ENCODE data around the gene CDCA7L. TPM values are rescaled to one million over a fixed set of nuclear protein-coding genes. Genes with fewer than 3 reads are reported as not detected.
"Not testable (repeated sequence)": the region's sequence is repeated elsewhere in the genome, so short reads cannot be mapped to it uniquely, and the experiment has no call there.

Gene CDCA7L
- total RNA-seq, 1 donor from 2014 or later = 14.7 TPM

DNA sequence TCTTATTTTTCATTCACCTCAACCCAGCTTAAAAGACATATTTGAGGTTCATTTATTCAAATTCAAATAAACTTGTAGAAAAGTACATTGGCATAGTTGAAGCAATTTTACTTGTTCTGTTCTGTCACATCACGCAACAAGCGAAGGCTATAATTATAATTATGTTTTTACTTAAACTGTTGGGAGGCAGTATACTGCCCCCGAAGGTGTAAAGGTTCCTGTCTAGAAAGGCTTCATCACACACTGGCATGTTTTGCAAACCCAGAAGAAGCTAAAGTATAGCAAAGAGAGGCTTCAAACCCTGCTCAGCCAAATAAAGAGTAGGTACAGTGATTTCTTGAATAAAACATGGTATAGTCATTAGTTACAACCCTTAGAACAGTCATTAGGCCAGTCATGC lies 62.6 kb downstream of the CDCA7L start:
- Histone ChIP-seq H3K4me3 (ENCODE audit: low read depth, low read length) (no peak overlapping the region), H3K27me3 (ENCODE audit: control insufficient read depth, insufficient read depth, low read length) (no peaks in the 10 kb centered on the region), H3K36me3 (ENCODE audit: control insufficient read depth, insufficient read depth, low read length) (no peaks in the 10 kb centered on the region)
- DNase-seq (ENCODE audit: low read depth) = no peak
- TF ChIP-seq, protein P1, sequence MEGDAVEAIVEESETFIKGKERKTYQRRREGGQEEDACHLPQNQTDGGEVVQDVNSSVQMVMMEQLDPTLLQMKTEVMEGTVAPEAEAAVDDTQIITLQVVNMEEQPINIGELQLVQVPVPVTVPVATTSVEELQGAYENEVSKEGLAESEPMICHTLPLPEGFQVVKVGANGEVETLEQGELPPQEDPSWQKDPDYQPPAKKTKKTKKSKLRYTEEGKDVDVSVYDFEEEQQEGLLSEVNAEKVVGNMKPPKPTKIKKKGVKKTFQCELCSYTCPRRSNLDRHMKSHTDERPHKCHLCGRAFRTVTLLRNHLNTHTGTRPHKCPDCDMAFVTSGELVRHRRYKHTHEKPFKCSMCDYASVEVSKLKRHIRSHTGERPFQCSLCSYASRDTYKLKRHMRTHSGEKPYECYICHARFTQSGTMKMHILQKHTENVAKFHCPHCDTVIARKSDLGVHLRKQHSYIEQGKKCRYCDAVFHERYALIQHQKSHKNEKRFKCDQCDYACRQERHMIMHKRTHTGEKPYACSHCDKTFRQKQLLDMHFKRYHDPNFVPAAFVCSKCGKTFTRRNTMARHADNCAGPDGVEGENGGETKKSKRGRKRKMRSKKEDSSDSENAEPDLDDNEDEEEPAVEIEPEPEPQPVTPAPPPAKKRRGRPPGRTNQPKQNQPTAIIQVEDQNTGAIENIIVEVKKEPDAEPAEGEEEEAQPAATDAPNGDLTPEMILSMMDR (IDR thresholded peaks at IDR 0.05; ENCODE audit: insufficient read depth, low read length, poor library complexity, severe bottlenecking) = no peak

DNA sequence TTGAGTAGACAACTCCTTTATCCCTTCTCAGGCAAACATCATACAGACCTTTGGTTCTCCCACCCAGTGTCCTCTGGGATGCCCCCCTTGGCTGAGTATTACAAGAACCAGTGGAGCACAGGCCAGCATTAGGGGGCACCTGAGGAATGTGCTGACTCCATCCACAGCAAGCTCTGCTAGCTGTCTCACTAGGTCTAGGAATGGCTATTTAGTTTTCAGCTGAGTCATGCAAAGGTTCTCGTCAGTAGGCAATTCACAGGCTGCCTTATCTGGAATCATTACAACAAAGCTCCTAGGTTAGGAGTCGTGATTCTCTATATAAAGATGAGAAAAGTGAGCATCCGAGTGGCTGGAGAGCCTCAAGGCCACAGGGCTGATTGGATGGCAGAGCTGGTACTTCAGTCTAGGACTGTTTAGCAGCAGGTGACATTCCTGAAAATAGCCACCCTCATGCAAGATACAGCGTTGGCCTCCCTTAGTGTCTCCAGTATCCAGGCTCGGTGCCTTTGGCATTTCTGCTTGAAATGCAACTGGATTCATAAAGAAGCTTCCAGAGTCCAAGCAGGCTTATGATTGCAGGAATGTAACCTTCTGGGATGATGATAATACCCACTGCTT lies 75.8 kb downstream of the CDCA7L start:
- Histone ChIP-seq H3K36me3 (ENCODE audit: control insufficient read depth, insufficient read depth, low read length) (no peaks in the 10 kb centered on the region), H3K4me3 (ENCODE audit: low read depth, low read length) (no peak overlapping the region), H3K27me3 (ENCODE audit: control insufficient read depth, insufficient read depth, low read length) (no peaks in the 10 kb centered on the region)
- DNase-seq (ENCODE audit: low read depth) = peak; percentile 18
- TF ChIP-seq, protein P1 (IDR thresholded peaks at IDR 0.05; ENCODE audit: insufficient read depth, low read length, poor library complexity, severe bottlenecking) = no peak

DNA sequence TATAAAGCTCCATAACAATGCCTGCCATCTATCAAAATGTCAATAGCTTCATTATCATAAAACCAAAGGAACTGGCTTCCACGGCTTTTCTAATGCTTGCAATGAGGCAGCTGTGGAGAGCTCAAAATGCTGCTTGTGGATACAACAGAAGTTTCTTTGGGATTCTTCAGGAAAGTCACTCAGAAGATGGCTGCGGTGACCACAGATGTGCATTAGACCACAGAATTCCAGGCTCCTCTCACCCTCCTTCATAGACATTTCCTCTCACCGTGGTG lies 77.2 kb downstream of the CDCA7L start:
- no peak for DNase-seq (ENCODE audit: low read depth)
- TF ChIP-seq, protein P1 (IDR thresholded peaks at IDR 0.05; ENCODE audit: insufficient read depth, low read length, poor library complexity, severe bottlenecking) = no peak
- Histone ChIP-seq H3K4me3 (ENCODE audit: low read depth, low read length) (no peak overlapping the region), H3K36me3 (ENCODE audit: control insufficient read depth, insufficient read depth, low read length) (no peaks in the 10 kb centered on the region), H3K27me3 (ENCODE audit: control insufficient read depth, insufficient read depth, low read length) (no peaks in the 10 kb centered on the region)

DNA sequence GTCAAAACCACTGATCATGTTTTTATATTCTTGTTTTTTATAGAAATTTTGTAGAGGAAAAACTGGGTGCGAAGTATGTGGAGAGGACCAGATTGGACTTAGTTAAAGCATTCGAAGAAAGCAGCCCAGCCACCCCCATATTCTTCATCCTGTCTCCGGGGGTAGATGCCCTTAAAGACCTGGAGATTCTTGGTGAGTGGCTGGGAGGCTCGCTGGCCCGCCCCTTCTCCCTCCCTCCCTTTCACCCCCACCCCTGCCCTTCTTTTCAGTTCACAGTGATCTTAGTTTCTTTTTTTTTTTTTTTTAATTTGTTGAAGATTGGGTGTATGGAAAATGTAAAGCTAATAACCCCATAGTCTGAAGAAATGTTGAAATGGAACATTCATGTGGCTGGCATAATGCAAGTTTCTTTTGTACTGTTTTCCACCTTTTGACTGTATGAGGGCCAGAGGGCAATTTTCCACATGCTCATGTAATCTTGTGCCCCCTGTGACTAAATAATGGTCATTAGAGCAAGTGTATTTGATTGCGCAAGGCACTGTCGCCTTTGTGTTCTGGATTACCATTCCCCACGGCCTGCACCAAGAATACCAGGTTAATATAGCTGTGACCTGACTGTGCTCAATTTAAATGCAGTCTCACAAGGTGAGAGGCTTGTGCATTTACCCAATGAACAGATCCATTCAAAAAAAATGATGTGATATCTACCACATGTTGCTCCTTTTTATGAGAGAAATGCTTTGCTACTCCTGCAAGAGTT lies 77.7 kb downstream of the CDCA7L start:
- no peak for DNase-seq (ENCODE audit: low read depth)
- no peaks in the 10 kb centered on the region for H3K36me3 ChIP-seq (ENCODE audit: control insufficient read depth, insufficient read depth, low read length)
- TF ChIP-seq, protein P1 (IDR thresholded peaks at IDR 0.05; ENCODE audit: insufficient read depth, low read length, poor library complexity, severe bottlenecking) = no peak
- H3K27me3 ChIP-seq (ENCODE audit: control insufficient read depth, insufficient read depth, low read length) = no peaks in the 10 kb centered on the region
- no peak overlapping the region for H3K4me3 ChIP-seq (ENCODE audit: low read depth, low read length)

DNA sequence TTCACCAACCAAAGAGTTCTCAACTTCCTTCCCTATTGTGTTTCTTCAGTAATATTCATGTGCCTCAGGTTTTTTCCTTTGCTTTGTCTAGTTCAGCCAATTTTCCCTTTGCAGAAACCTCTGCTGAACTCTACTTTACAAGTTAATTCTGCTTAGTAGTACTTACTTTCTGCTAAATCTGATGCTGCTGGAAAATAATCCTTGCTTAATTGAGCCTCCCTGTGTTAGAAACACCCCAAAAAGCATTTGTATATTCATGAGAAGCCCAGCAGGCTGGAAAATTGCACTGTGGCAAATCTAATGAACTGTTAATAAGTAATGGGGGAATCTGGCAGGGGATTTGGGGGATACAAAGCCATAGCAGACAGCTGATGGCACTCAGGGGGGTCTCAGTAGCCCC lies 78.5 kb downstream of the CDCA7L start:
- TF ChIP-seq, protein P1 (IDR thresholded peaks at IDR 0.05; ENCODE audit: insufficient read depth, low read length, poor library complexity, severe bottlenecking) = no peak
- Histone ChIP-seq H3K4me3 (ENCODE audit: low read depth, low read length) (no peak overlapping the region), H3K36me3 (ENCODE audit: control insufficient read depth, insufficient read depth, low read length) (no peaks in the 10 kb centered on the region), H3K27me3 (ENCODE audit: control insufficient read depth, insufficient read depth, low read length) (no peaks in the 10 kb centered on the region)
- DNase-seq (ENCODE audit: low read depth) = no peak

DNA sequence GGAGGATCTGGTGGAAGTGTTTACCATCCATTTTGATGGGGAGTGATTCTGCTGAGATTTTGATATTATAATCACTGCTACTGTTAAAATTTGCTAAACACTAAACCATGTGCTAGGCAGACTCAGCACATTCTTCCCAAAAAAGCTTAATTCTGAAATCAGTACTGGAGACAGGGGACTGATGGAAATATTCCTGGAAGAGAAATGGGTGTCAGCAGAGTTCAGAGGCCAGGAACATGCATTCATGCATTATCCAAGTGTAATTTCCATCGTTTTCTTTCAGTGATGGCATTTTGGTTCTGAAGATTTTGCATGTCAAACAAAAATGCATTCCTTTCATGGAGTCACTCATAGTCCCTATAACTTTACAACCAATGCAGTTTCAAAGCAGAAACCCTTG lies 79.0 kb downstream of the CDCA7L start:
- TF ChIP-seq, protein P1 (IDR thresholded peaks at IDR 0.05; ENCODE audit: insufficient read depth, low read length, poor library complexity, severe bottlenecking) = no peak
- H3K27me3 ChIP-seq (ENCODE audit: control insufficient read depth, insufficient read depth, low read length) = no peaks in the 10 kb centered on the region
- no peak for DNase-seq (ENCODE audit: low read depth)
- H3K4me3 ChIP-seq (ENCODE audit: low read depth, low read length) = no peak overlapping the region
- H3K36me3 ChIP-seq (ENCODE audit: control insufficient read depth, insufficient read depth, low read length) = no peaks in the 10 kb centered on the region

DNA sequence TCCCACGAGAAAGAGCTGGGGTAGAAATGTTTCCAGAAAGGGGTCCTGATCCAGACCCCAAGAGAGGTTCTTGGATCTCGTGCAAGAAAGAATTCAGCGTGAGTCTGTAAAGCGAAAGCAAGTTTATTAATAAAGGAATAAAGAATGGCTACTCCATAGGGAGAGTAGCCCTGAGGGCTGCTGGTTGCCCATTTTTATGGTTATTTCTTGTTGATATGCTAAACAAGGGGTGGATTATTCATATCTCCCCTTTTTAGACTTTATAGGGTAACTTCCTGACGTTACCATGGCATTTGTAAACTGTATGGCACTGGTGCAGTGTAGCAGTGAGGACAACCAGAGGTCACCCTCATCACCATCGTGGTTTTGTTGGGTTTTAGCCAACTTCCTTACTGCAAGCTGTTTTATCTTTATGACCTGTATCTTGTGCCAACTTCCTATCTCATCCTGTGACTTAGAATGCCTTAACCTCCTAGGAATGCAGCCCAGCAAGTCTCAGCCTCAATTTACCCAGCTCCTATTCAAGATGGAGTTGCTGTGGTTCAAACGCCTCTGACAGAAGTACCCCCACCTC lies 80.0 kb downstream of the CDCA7L start:
- H3K36me3 ChIP-seq (ENCODE audit: control insufficient read depth, insufficient read depth, low read length); DNase-seq (ENCODE audit: low read depth): not testable (repeated sequence)

More for the DNA sequence above, 80.0 kb downstream of the CDCA7L start:
- H3K4me3 ChIP-seq (ENCODE audit: low read depth, low read length); H3K27me3 ChIP-seq (ENCODE audit: control insufficient read depth, insufficient read depth, low read length): not testable (repeated sequence)

Measured in kidney epithelial cell (primary cell).